ENCODE data around the gene FOXC2.
"Not testable (repeated sequence)": the region's sequence is repeated elsewhere in the genome, so short reads cannot be mapped to it uniquely, and the experiment has no call there.

FOXC2 gene

GRCh38 chr16:86585821-86586611, 19.4 kb downstream of the FOXC2 start:
- H3K27ac ChIP-seq (ENCODE audit: poor library complexity, severe bottlenecking): peak overlapping the region; percentile 16
- TF ChIP-seq CTCF (IDR thresholded peaks at IDR 0.05; ENCODE audit: poor library complexity, severe bottlenecking): no peak
- no peaks in the 10 kb centered on the region for H3K27me3 ChIP-seq (ENCODE audit: insufficient read depth, poor library complexity, severe bottlenecking)
- no peaks in the 10 kb centered on the region for H3K9me3 ChIP-seq (ENCODE audit: severe bottlenecking)
- H3K4me3 ChIP-seq (ENCODE audit: severe bottlenecking): no peak overlapping the region
- no peaks in the 10 kb centered on the region for H3K36me3 ChIP-seq (ENCODE audit: low read depth)
- DNase-seq (ENCODE audit: low spot score) (no peak), ATAC-seq (ENCODE audit: low read depth) (peak; percentile 38; the same call in 2 of the 3 replicates)
- H3K4me1 ChIP-seq (ENCODE audit: insufficient read depth, poor library complexity, severe bottlenecking): peaks cover 19% of the 10 kb centered on the region

GRCh38 chr16:86587487-86587886, 20.9 kb downstream of the FOXC2 start:
- H3K36me3 ChIP-seq (ENCODE audit: low read depth): no peaks in the 10 kb centered on the region
- TF ChIP-seq CTCF (IDR thresholded peaks at IDR 0.05; ENCODE audit: poor library complexity, severe bottlenecking): no peak
- no peak overlapping the region for H3K27ac ChIP-seq (ENCODE audit: poor library complexity, severe bottlenecking)
- H3K4me1 ChIP-seq (ENCODE audit: insufficient read depth, poor library complexity, severe bottlenecking): peaks cover 20% of the 10 kb centered on the region
- DNase-seq (ENCODE audit: low spot score) (no peak), ATAC-seq (ENCODE audit: low read depth) (no peak)
- H3K27me3 ChIP-seq (ENCODE audit: insufficient read depth, poor library complexity, severe bottlenecking): no peaks in the 10 kb centered on the region
- H3K9me3 ChIP-seq (ENCODE audit: severe bottlenecking): no peaks in the 10 kb centered on the region
- H3K4me3 ChIP-seq (ENCODE audit: severe bottlenecking): no peak overlapping the region

GRCh38 chr16:86587955-86588354, 21.3 kb downstream of the FOXC2 start:
- not testable (repeated sequence) for H3K36me3 ChIP-seq (ENCODE audit: low read depth); H3K27ac ChIP-seq (ENCODE audit: poor library complexity, severe bottlenecking); H3K4me3 ChIP-seq (ENCODE audit: severe bottlenecking); H3K27me3 ChIP-seq (ENCODE audit: insufficient read depth, poor library complexity, severe bottlenecking); H3K9me3 ChIP-seq (ENCODE audit: severe bottlenecking); DNase-seq (ENCODE audit: low spot score); ATAC-seq (ENCODE audit: low read depth)
- H3K4me1 ChIP-seq (ENCODE audit: insufficient read depth, poor library complexity, severe bottlenecking): peaks cover 20% of the 10 kb centered on the region

DNA sequence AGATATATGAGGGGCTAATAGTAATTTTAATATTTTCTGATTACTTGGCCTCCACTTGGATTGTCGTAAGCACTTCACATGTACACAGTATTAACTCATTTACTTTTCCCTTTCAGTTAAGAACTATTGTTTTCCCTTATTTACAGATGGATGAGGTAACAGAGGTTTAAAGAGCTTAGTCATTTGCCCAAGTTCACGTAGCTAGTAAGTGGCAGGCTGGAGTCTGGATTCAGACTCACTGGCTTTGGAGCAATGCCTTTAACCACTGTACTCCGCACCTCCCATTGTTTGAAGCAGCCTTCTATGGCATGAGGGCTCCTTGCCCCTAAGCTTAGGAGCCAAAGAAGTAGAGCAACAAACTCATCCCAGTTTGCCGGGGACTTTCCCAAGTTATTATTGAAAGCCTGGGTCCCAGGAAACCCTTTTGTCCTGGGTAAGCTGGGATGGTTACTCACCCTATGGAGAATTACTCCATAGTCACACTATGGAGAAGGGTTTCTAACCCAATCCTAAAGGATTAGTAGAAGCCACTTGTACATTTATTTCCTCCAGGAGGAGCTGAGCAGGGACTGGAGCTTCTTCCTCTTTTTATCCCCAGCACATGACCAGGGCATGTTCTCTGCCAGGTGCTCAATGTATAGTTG, 24.0 kb downstream of the FOXC2 start:
- Histone ChIP-seq H3K4me1 (ENCODE audit: insufficient read depth, poor library complexity, severe bottlenecking) (peaks cover 20% of the 10 kb centered on the region), H3K27me3 (ENCODE audit: insufficient read depth, poor library complexity, severe bottlenecking) (no peaks in the 10 kb centered on the region), H3K36me3 (ENCODE audit: low read depth) (no peaks in the 10 kb centered on the region), H3K27ac (ENCODE audit: poor library complexity, severe bottlenecking) (peak overlapping the region; percentile 58), H3K9me3 (ENCODE audit: severe bottlenecking) (no peaks in the 10 kb centered on the region), H3K4me3 (ENCODE audit: severe bottlenecking) (no peak overlapping the region)
- ATAC-seq (ENCODE audit: low read depth) (peak; percentile 96), DNase-seq (ENCODE audit: low spot score) (no peak)
- no peak for TF ChIP-seq CTCF (IDR thresholded peaks at IDR 0.05; ENCODE audit: poor library complexity, severe bottlenecking)

GRCh38 chr16:86591270-86591669, 24.6 kb downstream of the FOXC2 start:
- H3K4me3 ChIP-seq (ENCODE audit: severe bottlenecking): no peak overlapping the region
- no peaks in the 10 kb centered on the region for H3K27me3 ChIP-seq (ENCODE audit: insufficient read depth, poor library complexity, severe bottlenecking)
- no peaks in the 10 kb centered on the region for H3K36me3 ChIP-seq (ENCODE audit: low read depth)
- H3K27ac ChIP-seq (ENCODE audit: poor library complexity, severe bottlenecking): peak overlapping the region; percentile 58
- no peak for ATAC-seq (ENCODE audit: low read depth)
- DNase-seq (ENCODE audit: low spot score): no peak
- H3K4me1 ChIP-seq (ENCODE audit: insufficient read depth, poor library complexity, severe bottlenecking): peaks cover 18% of the 10 kb centered on the region
- H3K9me3 ChIP-seq (ENCODE audit: severe bottlenecking): no peaks in the 10 kb centered on the region
- TF ChIP-seq CTCF (IDR thresholded peaks at IDR 0.05; ENCODE audit: poor library complexity, severe bottlenecking): no peak

Data from RWPE2 (cell line).